A673 (cell line): Measurements from ENCODE around the gene EFCAB5.
"Not testable (repeated sequence)": the region's sequence is repeated elsewhere in the genome, so short reads cannot be mapped to it uniquely, and the experiment has no call there.

Experiments used
- CTCF ChIP-seq: fragments of 300-800, 200-600 bp; sonication (generic); conservative IDR thresholded peaks from 2 replicates; pipeline ENCODE4 v1.5.1; 2017; ENCODE audit warnings: low read depth, mild to moderate bottlenecking, antibody characterized with exemption, low read length, moderate library complexity, mixed read lengths
- EZH2 ChIP-seq: fragments of 200-600 bp; sonication (generic); IDR thresholded peaks from 2 replicates; pipeline ENCODE4 v1.6.1; 2017; ENCODE audit warnings: borderline replicate concordance, low read depth, mild to moderate bottlenecking, mixed read lengths, antibody characterized with exemption, low read length; ENCODE audit not compliant: poor library complexity, severe bottlenecking

DNA sequence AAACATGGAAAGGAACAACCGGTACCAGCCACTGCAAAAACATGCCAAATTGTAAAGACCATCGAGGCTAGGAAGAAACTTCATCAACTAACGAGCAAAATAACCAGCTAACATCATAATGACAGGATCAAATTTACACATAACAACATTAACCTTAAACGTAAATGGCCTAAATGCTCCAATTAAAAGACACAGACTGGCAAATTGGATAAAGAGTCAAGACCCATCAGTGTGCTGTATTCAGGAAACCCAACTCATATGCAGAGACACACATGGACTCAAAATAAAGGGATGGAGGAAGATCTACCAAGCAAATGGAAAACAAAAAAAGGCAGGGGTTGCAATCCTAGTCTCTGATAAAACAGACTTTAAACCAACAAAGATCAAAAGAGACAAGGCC lies 44.3 kb upstream of the EFCAB5 start:
- not testable (repeated sequence) for TF ChIP-seq CTCF, EZH2
